Left lung (tissue), 10 donors: ENCODE results near the gene TBX2. TPM values are rescaled to one million over a fixed set of nuclear protein-coding genes. Genes with fewer than 3 reads are reported as not detected.

Experiments
- ATAC-seq: fragments of 200-7000 bp; cut with Tn5 transposase; one replicate; pipeline ENCODE4 v1.9.1; 2020; ENCODE audit warnings: moderate library complexity
- DNase-seq, 4 donors: peaks; one replicate each; pipeline ENCODE4 v3.0.0-alpha.2; 2013 to 2020
- H3K27ac ChIP-seq, 2 donors: fragments of 200-600 bp; sonication (generic) in 1 of 2; one replicate each; pipeline versions ENCODE4 v1.5.0 to v1.8.0; 2020 to 2021
- H3K27me3 ChIP-seq, 2 donors: fragments of 200-600 bp; sonication (generic) in 1 of 2; one replicate each; pipeline versions ENCODE4 v1.5.0 to v1.8.0; 2020 to 2021
- H3K36me3 ChIP-seq, 2 donors: fragments of 200-600 bp; sonication (generic) in 1 of 2; one replicate each; pipeline versions ENCODE4 v1.5.0 to v1.8.0; 2020 to 2021
- H3K4me1 ChIP-seq, 2 donors: fragments of 200-600 bp; one replicate each; pipeline ENCODE4 v1.8.0; 2021
- H3K4me3 ChIP-seq, 2 donors: fragments of 200-600 bp; sonication (generic) in 1 of 2; one replicate each; pipeline versions ENCODE4 v1.5.0 to v1.8.0; 2020 to 2021; ENCODE audit warnings: mild to moderate bottlenecking in 1 of 2
- H3K9me3 ChIP-seq, 2 donors: fragments of 200-600 bp; sonication (generic) in 1 of 2; one replicate each; pipeline versions ENCODE4 v1.5.0 to v1.8.0; 2020 to 2021
- intact Hi-C, 2 donors: fragments of 100-400 bp; cut with DNase I; formaldehyde crosslinking; loops; one replicate each; pipeline versions ENCODE4 v1.11.2 to v1.14.2; 2022
- polyA plus RNA-seq, 6 donors: library from polyadenylated mRNA; unstranded; fragments of 120-200 nt; gene quantifications; one replicate each; pipeline ENCODE4 v1.2.1, GENCODE V29; 2013; ENCODE audit not compliant: insufficient read length in 6 of 6
- total RNA-seq, 2 donors: library from RNA; stranded (reverse); fragmentation: NEBNext Ultra II Directional; extraction: Animal tissue kit (Norgen Biotek cat#: 25700); gene quantifications; one replicate each; pipeline ENCODE4 v1.2.1, GENCODE V29; 2021
- TF ChIP-seq, protein P1 (sequence below), 2 donors: fragments of 200-600 bp; sonication (generic) in 1 of 2; IDR thresholded peaks; one replicate each; pipeline versions ENCODE4 v1.5.0 to v1.8.0; 2021; ENCODE audit warnings: antibody characterized with exemption in 2 of 2
- donor health status: DM: no; HTN: yes; CAD: no.
- donor health status: DM: no; HTN: no; CAD: no.

Gene TBX2
- total and polyA plus RNA-seq, 8 donors = 104 to 258 (median 166) TPM

DNA sequence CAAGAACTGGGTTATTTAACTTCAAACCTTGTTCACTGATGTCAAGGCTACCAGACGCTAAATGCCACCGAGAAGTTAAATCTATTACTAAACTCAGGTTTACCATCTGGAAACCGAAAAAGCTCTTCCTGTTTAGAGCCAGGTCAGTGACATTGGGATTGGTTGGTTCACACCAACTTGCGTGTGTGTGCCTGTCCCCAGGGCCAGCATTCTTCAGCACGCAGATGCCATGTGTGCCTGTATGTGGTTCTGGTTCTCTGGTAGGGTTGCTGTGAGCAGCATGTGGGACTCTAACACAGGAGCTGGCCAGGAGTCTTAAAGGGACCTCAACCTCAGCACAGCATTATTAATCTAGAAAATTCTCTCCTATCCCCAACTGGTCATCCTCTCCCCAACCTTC is 18.1 kb upstream of the TBX2 start:
- TF ChIP-seq, protein P1, sequence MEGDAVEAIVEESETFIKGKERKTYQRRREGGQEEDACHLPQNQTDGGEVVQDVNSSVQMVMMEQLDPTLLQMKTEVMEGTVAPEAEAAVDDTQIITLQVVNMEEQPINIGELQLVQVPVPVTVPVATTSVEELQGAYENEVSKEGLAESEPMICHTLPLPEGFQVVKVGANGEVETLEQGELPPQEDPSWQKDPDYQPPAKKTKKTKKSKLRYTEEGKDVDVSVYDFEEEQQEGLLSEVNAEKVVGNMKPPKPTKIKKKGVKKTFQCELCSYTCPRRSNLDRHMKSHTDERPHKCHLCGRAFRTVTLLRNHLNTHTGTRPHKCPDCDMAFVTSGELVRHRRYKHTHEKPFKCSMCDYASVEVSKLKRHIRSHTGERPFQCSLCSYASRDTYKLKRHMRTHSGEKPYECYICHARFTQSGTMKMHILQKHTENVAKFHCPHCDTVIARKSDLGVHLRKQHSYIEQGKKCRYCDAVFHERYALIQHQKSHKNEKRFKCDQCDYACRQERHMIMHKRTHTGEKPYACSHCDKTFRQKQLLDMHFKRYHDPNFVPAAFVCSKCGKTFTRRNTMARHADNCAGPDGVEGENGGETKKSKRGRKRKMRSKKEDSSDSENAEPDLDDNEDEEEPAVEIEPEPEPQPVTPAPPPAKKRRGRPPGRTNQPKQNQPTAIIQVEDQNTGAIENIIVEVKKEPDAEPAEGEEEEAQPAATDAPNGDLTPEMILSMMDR (IDR thresholded peaks at IDR 0.05) = no peak
- no peak for DNase-seq
- Histone ChIP-seq H3K9me3 (no peaks in the 10 kb centered on the region), H3K36me3 (no peaks in the 10 kb centered on the region), H3K4me1 (no peaks in the 10 kb centered on the region), H3K27ac (no peak overlapping the region), H3K4me3 (no peak overlapping the region), H3K27me3 (no peaks in the 10 kb centered on the region)
- intact Hi-C loops = loop anchor here in 1 of 2 donors (10.0 kb wide), 1 partner anchor 657 kb away; no protein-coding TSS in a partner anchor
- no peak for ATAC-seq

DNA sequence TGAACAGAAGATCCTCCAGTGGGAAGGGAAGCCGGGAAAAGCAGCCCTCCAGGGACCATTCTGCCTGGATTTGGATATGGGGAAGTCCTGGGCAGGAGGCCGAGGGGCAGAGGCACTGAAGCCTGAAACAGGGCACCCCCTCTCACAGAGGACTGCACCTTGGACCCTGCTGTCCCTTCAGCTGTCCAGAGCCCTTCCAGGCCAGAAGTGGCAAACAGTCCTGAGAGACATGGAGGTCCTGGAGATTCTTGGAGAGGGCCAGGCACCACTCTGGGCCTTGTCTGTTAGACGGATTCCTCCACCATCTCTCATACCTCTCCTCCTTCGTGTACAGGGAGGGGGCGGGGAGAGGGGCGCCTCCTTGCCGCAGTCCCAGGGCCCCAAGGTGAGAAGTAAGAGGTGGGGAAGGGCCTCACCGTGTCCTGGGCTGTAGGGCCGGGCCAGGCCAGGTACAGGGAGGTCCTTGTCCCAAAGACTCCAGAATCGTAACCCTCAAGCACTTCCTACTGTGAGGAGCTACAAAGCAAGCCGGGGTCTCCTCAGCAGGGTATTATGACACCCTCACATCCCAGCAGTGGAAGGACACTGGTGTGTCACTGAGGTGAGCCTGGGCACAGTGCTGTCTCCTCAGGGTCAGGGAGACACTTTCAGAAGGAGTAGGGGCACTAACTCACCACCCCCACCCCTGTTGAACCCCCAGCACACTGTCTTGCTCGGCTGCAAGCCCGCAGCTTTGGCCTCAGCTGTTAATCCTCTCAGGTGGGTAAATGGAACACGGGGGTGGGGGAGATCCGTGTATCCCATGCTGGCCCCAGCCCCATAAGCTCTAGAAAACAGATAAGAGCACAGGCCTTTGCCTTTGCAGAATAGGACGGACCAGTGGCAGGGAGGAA is 16.6 kb upstream of the TBX2 start:
- no peaks in the 10 kb centered on the region for H3K27me3 ChIP-seq
- TF ChIP-seq, protein P1 (IDR thresholded peaks at IDR 0.05) = no peak
- ATAC-seq = no peak
- no peaks in the 10 kb centered on the region for H3K4me1 ChIP-seq
- no peaks in the 10 kb centered on the region for H3K9me3 ChIP-seq
- H3K27ac ChIP-seq = no peak overlapping the region
- peak in 1 of 4 donors; percentile 43 for DNase-seq
- no peaks in the 10 kb centered on the region for H3K36me3 ChIP-seq
- intact Hi-C loops = loop anchor here in 1 of 2 donors (10.0 kb wide), 1 partner anchor 658 kb away; no protein-coding TSS in a partner anchor
- no peak overlapping the region for H3K4me3 ChIP-seq

DNA sequence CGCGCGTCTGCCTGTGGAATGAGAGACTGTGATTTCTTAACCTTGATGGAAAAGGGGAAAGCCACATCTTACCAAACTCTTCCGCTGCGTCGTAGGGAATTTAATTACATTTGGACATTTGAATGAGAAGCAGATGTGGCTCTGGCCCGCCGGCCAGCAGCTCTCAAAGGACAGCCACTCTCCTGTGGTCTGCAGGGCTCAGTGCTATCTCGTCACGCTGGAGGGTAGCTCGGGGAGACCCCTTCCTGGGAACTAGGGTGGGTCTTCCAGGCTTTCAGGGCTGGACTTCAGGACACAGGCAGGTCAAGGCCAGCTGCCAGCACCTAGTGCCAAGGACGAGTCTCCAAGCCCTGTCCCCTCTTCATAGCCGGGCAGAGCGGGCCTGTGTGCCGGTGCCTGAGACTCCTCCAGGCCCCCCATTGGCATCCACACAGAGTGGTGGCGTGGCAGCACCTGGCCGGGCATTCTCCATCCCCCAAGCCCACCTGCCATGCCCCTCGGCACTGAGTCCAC is 15.9 kb upstream of the TBX2 start:
- no peaks in the 10 kb centered on the region for H3K9me3 ChIP-seq
- H3K4me1 ChIP-seq = no peaks in the 10 kb centered on the region
- no peak overlapping the region for H3K27ac ChIP-seq
- no peaks in the 10 kb centered on the region for H3K27me3 ChIP-seq
- no peaks in the 10 kb centered on the region for H3K36me3 ChIP-seq
- no peak for ATAC-seq
- intact Hi-C loops = loop anchor here in 1 of 2 donors (10.0 kb wide), 1 partner anchor 659 kb away; no protein-coding TSS in a partner anchor
- TF ChIP-seq, protein P1 (IDR thresholded peaks at IDR 0.05) = no peak
- peak in 1 of 4 donors; percentile 65 for DNase-seq
- H3K4me3 ChIP-seq = no peak overlapping the region

DNA sequence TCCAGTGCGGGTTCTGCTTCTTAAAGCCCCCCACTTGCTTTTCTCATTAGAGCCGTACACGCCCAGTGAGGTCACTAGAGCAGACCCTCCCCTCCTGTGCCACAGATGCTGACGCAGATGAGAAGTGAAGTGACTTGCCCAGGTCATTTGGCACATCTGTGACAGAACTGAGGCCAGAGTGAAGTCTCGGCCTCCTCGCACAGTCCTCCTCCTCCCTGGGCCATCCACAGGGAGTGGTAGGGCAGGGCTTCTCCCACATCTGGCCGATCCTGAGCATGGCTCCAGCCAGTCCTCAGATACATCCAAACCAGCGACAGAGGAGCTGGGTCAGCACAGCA is 15.3 kb upstream of the TBX2 start:
- H3K4me1 ChIP-seq = peaks cover 0 to under 1% of the 10 kb centered on the region in 2 donors

More for the DNA sequence above, 15.3 kb upstream of the TBX2 start:
- TF ChIP-seq, protein P1 (IDR thresholded peaks at IDR 0.05) = no peak
- DNase-seq = no peak
- Histone ChIP-seq H3K4me3 (no peak overlapping the region), H3K27me3 (no peaks in the 10 kb centered on the region), H3K27ac (no peak overlapping the region), H3K36me3 (no peaks in the 10 kb centered on the region), H3K9me3 (no peaks in the 10 kb centered on the region)
- intact Hi-C loops = loop anchor here in 1 of 2 donors (10.0 kb wide), 1 partner anchor 660 kb away; no protein-coding TSS in a partner anchor
- no peak for ATAC-seq
